Duodenal mucosa (tissue), 2 donors: ENCODE data around the gene MAMDC2.

Source experiments
- H3K27ac ChIP-seq: one replicate; pipeline ENCODE4 v1.7.0; 2013; ENCODE audit warnings: low read depth, low read length
- H3K27me3 ChIP-seq, 2 donors: one replicate each; pipeline ENCODE4 v1.7.0; 2013; ENCODE audit warnings: low read length in 2 of 2, control low read depth in 1 of 2; ENCODE audit not compliant: insufficient read depth in 2 of 2, control insufficient read depth in 1 of 2
- H3K36me3 ChIP-seq, 2 donors: one replicate each; pipeline ENCODE4 v1.7.0; 2013; ENCODE audit warnings: low read length in 2 of 2, control low read depth in 1 of 2; ENCODE audit not compliant: insufficient read depth in 2 of 2, control insufficient read depth in 1 of 2
- H3K4me1 ChIP-seq, 2 donors: one replicate each; pipeline ENCODE4 v1.7.0; 2013; ENCODE audit warnings: low read length in 2 of 2, control low read depth in 1 of 2; ENCODE audit not compliant: insufficient read depth in 2 of 2, control insufficient read depth in 1 of 2
- H3K4me3 ChIP-seq, 2 donors: one replicate each; pipeline ENCODE4 v1.7.0; 2013; ENCODE audit warnings: low read length in 2 of 2, low read depth in 1 of 2
- H3K9ac ChIP-seq, 2 donors: one replicate each; pipeline ENCODE4 v1.7.0; 2013; ENCODE audit warnings: low read length in 2 of 2, low read depth in 1 of 2
- H3K9me3 ChIP-seq, 2 donors: one replicate each; pipeline ENCODE4 v1.7.0; 2013; ENCODE audit warnings: low read length in 2 of 2, control low read depth in 1 of 2; ENCODE audit not compliant: control insufficient read depth in 1 of 2

Gene MAMDC2

GRCh38 chr9:70205366-70206020 lies 161.8 kb downstream of the MAMDC2 start:
- H3K9ac ChIP-seq: no peak overlapping the region
- no peak overlapping the region for H3K4me3 ChIP-seq
- peaks cover 0 to 9% of the 10 kb centered on the region in 2 donors for H3K9me3 ChIP-seq
- no peaks in the 10 kb centered on the region for H3K4me1 ChIP-seq
- no peaks in the 10 kb centered on the region for H3K36me3 ChIP-seq
- H3K27me3 ChIP-seq: no peaks in the 10 kb centered on the region
- no peak overlapping the region for H3K27ac ChIP-seq

- Histone ChIP-seq H3K9me3 (peaks cover 0 to 14% of the 10 kb centered on the region in 2 donors), H3K4me3 (no peak overlapping the region), H3K36me3 (peaks cover 3 to 12% of the 10 kb centered on the region in 2 donors), H3K9ac (no peak overlapping the region), H3K27me3 (no peaks in the 10 kb centered on the region), H3K4me1 (no peaks in the 10 kb centered on the region), H3K27ac (no peak overlapping the region)
These were observed 173.4 kb downstream of the MAMDC2 start for GRCh38 chr9:70217029-70217428.

GRCh38 chr9:70218767-70219166 lies 175.1 kb downstream of the MAMDC2 start:
- no peak overlapping the region for H3K9ac ChIP-seq
- H3K4me3 ChIP-seq: no peak overlapping the region
- peaks cover 3 to 7% of the 10 kb centered on the region in 2 donors for H3K36me3 ChIP-seq
- no peaks in the 10 kb centered on the region for H3K4me1 ChIP-seq
- H3K27ac ChIP-seq: no peak overlapping the region
- H3K9me3 ChIP-seq: peaks cover 0 to under 1% of the 10 kb centered on the region in 2 donors
- no peaks in the 10 kb centered on the region for H3K27me3 ChIP-seq

GRCh38 chr9:70220216-70220615 lies 176.6 kb downstream of the MAMDC2 start:
- Histone ChIP-seq H3K4me1 (no peaks in the 10 kb centered on the region), H3K9ac (no peak overlapping the region), H3K4me3 (no peak overlapping the region), H3K9me3 (no peaks in the 10 kb centered on the region), H3K36me3 (peaks cover 3% of the 10 kb centered on the region in 2 donors), H3K27ac (no peak overlapping the region), H3K27me3 (no peaks in the 10 kb centered on the region)

- H3K36me3 ChIP-seq: peaks cover 0 to 3% of the 10 kb centered on the region in 2 donors
- H3K9ac ChIP-seq: no peak overlapping the region
These were observed 178.7 kb downstream of the MAMDC2 start for GRCh38 chr9:70222354-70222753.

GRCh38 chr9:70228118-70228517 lies 184.5 kb downstream of the MAMDC2 start:
- no peaks in the 10 kb centered on the region for H3K4me1 ChIP-seq
- H3K4me3 ChIP-seq: no peak overlapping the region
- no peak overlapping the region for H3K9ac ChIP-seq
- no peaks in the 10 kb centered on the region for H3K27me3 ChIP-seq
- no peak overlapping the region for H3K27ac ChIP-seq
- H3K9me3 ChIP-seq: no peaks in the 10 kb centered on the region
- no peaks in the 10 kb centered on the region for H3K36me3 ChIP-seq

More at GRCh38 chr9:70222354-70222753, 178.7 kb downstream of the MAMDC2 start:
- Histone ChIP-seq H3K27me3 (no peaks in the 10 kb centered on the region), H3K4me1 (no peaks in the 10 kb centered on the region), H3K4me3 (no peak overlapping the region), H3K9me3 (no peaks in the 10 kb centered on the region), H3K27ac (no peak overlapping the region)

GRCh38 chr9:70228611-70229010 lies 185.0 kb downstream of the MAMDC2 start:
- Histone ChIP-seq H3K36me3 (no peaks in the 10 kb centered on the region), H3K4me1 (no peaks in the 10 kb centered on the region), H3K4me3 (no peak overlapping the region), H3K27me3 (no peaks in the 10 kb centered on the region), H3K27ac (no peak overlapping the region), H3K9ac (no peak overlapping the region), H3K9me3 (no peaks in the 10 kb centered on the region)

- no peaks in the 10 kb centered on the region for H3K4me1 ChIP-seq
- H3K9me3 ChIP-seq: no peaks in the 10 kb centered on the region
- H3K9ac ChIP-seq: no peak overlapping the region
- no peak overlapping the region for H3K27ac ChIP-seq
- no peaks in the 10 kb centered on the region for H3K27me3 ChIP-seq
- H3K36me3 ChIP-seq: no peaks in the 10 kb centered on the region
- no peak overlapping the region for H3K4me3 ChIP-seq
These were observed 185.4 kb downstream of the MAMDC2 start for GRCh38 chr9:70229026-70229425.

GRCh38 chr9:70229579-70229978 lies 185.9 kb downstream of the MAMDC2 start:
- H3K9ac ChIP-seq: no peak overlapping the region
- H3K9me3 ChIP-seq: no peaks in the 10 kb centered on the region
- H3K4me1 ChIP-seq: no peaks in the 10 kb centered on the region
- no peak overlapping the region for H3K27ac ChIP-seq
- H3K36me3 ChIP-seq: no peaks in the 10 kb centered on the region
- H3K4me3 ChIP-seq: no peak overlapping the region
- no peaks in the 10 kb centered on the region for H3K27me3 ChIP-seq

- no peaks in the 10 kb centered on the region for H3K27me3 ChIP-seq
- H3K9ac ChIP-seq: no peak overlapping the region
- H3K9me3 ChIP-seq: no peaks in the 10 kb centered on the region
- H3K4me3 ChIP-seq: no peak overlapping the region
- H3K4me1 ChIP-seq: no peaks in the 10 kb centered on the region
- H3K36me3 ChIP-seq: no peaks in the 10 kb centered on the region
- no peak overlapping the region for H3K27ac ChIP-seq
These were observed 188.8 kb downstream of the MAMDC2 start for GRCh38 chr9:70232476-70232875.
